KG1 (cell line): ENCODE data around the gene OBSL1.

Source experiments
- DNase-seq: peaks from one replicate; lab custom pipeline; 2025; lab: John Stamatoyannopoulos, UW

The OBSL1 gene

GRCh38 chr2:219548990-219549389 lies 22.3 kb downstream of the OBSL1 start:
- no peak for DNase-seq

- no peak for DNase-seq
These were observed 23.7 kb downstream of the OBSL1 start for GRCh38 chr2:219547621-219548020.

GRCh38 chr2:219545943-219546352 lies 25.4 kb downstream of the OBSL1 start:
- no peak for DNase-seq

GRCh38 chr2:219545295-219545942 lies 25.9 kb downstream of the OBSL1 start:
- no peak for DNase-seq

GRCh38 chr2:219544567-219544966 lies 26.8 kb downstream of the OBSL1 start:
- DNase-seq = no peak

GRCh38 chr2:219543596-219544358 lies 27.6 kb downstream of the OBSL1 start, which contains the start of the genes CHPF and TMEM198:
Gene CHPF (minus strand): TSS chr2:219543809. CDS start chr2:219543538, 271 bp downstream.
Gene TMEM198 (plus strand): TSS chr2:219544028. CDS start chr2:219544728, 700 bp downstream.
- peak; percentile 58 for DNase-seq

- no peak for DNase-seq
These were observed 28.3 kb downstream of the OBSL1 start for GRCh38 chr2:219542931-219543595.

- peak; percentile 71 for DNase-seq
These were observed 29.6 kb downstream of the OBSL1 start for GRCh38 chr2:219541611-219542180.

- DNase-seq = no peak
These were observed 30.4 kb downstream of the OBSL1 start for GRCh38 chr2:219540784-219541504.

- DNase-seq = no peak
These were observed 31.2 kb downstream of the OBSL1 start for GRCh38 chr2:219539926-219540678.

- DNase-seq = no peak
These were observed 32.2 kb downstream of the OBSL1 start for GRCh38 chr2:219538956-219539788.

GRCh38 chr2:219538504-219538951 lies 32.8 kb downstream of the OBSL1 start:
- no peak for DNase-seq

GRCh38 chr2:219537657-219538488 lies 33.5 kb downstream of the OBSL1 start:
- no peak for DNase-seq

- no peak for DNase-seq
These were observed 34.4 kb downstream of the OBSL1 start for GRCh38 chr2:219536967-219537366.

GRCh38 chr2:219536425-219536824 lies 34.9 kb downstream of the OBSL1 start:
- no peak for DNase-seq

GRCh38 chr2:219533930-219534661 lies 37.2 kb downstream of the OBSL1 start:
- no peak for DNase-seq

GRCh38 chr2:219532378-219532649 lies 39.0 kb downstream of the OBSL1 start:
- no peak for DNase-seq

- DNase-seq = no peak
These were observed 39.5 kb downstream of the OBSL1 start for GRCh38 chr2:219531639-219532377.
